LNCAP (cell line): ENCODE results near the gene PIM2.

Source experiments
- CTCF ChIP-seq: fragments of 450-650 bp; IDR thresholded peaks from 2 replicates; pipeline ENCODE4 v1.5.1; 2017; ENCODE audit warnings: mild to moderate bottlenecking

PIM2 gene

DNA sequence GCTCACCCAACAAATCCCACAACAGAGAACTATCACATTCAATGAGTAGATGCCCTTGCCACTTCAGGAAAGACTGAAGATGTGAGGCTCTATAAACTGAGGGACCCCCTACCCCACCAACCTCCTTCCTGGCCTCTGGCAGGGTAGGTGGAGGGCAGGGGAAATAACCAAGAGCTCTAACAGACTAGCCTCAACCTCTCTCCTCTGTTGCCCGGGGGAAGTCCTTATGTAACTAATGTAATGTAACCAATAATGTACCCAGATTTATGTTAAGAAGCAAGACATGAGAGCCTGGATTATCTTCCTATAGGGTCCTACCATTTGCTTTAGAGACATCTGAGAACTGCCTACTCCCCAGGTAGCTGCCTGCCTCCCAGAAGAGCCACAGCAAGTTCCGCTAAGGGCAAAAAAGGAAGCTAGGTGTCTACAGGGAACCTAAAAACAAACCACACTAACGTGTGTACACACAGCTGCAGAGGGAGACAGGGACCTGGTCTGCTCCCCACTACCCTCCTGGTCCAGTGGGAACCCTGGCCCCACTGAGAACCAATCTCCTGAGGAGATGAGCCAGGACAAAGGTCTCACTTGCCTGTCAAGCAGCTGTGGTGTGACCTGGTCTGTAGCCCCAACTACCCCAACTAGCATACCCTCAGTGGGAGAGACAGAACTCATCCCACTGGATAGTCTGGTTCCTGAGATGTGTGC lies 20.9 kb upstream of the PIM2 start:
- no peak for TF ChIP-seq CTCF

- no peak for TF ChIP-seq CTCF
These were observed 20.0 kb upstream of the PIM2 start for GRCh38 chrX:48938721-48939425.

- no peak for TF ChIP-seq CTCF
These were observed 18.5 kb upstream of the PIM2 start for GRCh38 chrX:48937054-48937907.

DNA sequence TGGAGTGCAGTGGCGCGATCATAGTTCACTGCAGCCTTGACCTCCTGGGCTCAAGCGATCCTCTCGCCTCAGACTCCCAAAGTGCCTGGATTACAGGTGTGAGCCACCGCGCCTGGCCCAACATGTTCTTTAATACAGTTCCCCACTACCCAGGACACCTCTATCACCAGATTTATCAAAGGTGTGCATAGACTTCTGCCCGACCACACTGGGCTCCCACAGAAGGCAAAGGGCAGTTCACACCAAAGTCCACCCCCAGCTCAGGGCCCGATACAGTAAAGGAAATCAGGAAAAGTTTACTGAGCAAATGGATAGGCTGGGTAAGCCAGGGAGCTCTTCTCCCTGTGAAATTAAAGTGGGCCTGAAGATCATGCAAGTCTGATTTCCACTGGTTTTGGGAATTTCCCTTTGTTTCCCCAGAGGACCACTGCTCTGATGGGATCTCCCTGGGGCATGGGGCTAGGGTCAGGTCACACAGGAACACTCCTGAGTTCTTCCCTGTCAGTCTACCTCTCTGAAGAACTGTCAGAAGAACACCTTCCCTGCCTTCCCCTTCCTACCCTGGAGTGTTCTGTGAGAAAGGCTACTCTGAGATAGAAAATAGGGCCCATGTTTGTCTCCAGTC lies 17.7 kb upstream of the PIM2 start:
- no peak for TF ChIP-seq CTCF

- TF ChIP-seq CTCF: no peak
These were observed 16.5 kb upstream of the PIM2 start for GRCh38 chrX:48935301-48935670.

- no peak for TF ChIP-seq CTCF
These were observed 15.9 kb upstream of the PIM2 start for GRCh38 chrX:48934581-48935300.

GRCh38 chrX:48933757-48934156 lies 14.9 kb upstream of the PIM2 start:
- no peak for TF ChIP-seq CTCF
